Mononuclear cell (primary cell): ENCODE measurements around the gene ZNF98. TPM values are rescaled to one million over a fixed set of nuclear protein-coding genes. Genes with fewer than 3 reads are reported as not detected.

ENCODE experiments used
- H3K27me3 ChIP-seq: 2 replicates; pipeline ENCODE4 v1.6.0; 2011; ENCODE audit warnings: low read length, control low read depth; ENCODE audit not compliant: insufficient read depth
- H3K4me1 ChIP-seq: 2 replicates; pipeline ENCODE4 v1.5.1; 2011; ENCODE audit warnings: mild to moderate bottlenecking, low read length, control low read depth; ENCODE audit not compliant: insufficient read depth
- H3K4me3 ChIP-seq: 2 replicates; pipeline ENCODE4 v1.5.1; 2011; ENCODE audit warnings: mild to moderate bottlenecking, low read length, moderate library complexity
- H3K9me3 ChIP-seq: 2 replicates; pipeline ENCODE4 v1.5.1; 2011; ENCODE audit warnings: low read depth, mild to moderate bottlenecking, control low read depth, low read length
- total RNA-seq: library from RNA; depleted of rRNA; stranded (reverse); fragments of >200 nt; gene quantifications from one replicate; pipeline ENCODE4 v1.2.3, GENCODE V29; 2012

ZNF98 gene
- 0.21 TPM for total RNA-seq

DNA sequence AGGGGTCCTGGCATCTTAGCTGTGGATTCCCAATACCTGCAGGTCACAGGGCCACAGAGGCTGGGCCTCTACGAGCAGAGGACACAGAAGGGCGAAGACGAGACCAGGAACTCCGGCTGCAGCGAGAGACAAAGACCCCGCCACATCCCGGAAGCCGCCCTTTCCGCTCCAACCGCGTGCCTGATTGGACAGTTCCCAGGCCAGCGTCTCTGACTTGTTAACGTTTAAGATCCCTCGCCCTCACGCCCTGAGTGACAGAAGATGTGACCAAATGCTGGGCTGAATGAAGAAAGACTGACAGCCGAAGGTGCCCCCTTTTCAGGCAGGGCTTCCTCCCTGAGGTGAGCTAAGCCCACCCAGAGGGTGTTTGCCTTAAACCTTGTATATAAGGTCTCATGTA is at the start of gene ZNF98:
TSS of gene ZNF98 (minus strand) at position 136 of the 400 bp plus-strand sequence. CDS start at position 14, 122 bp downstream.
- no peaks in the 10 kb centered on the region for H3K9me3 ChIP-seq
- H3K4me3 ChIP-seq = no peak within 1 kb of the TSS
- H3K4me1 ChIP-seq = no peaks in the 10 kb centered on the region

DNA sequence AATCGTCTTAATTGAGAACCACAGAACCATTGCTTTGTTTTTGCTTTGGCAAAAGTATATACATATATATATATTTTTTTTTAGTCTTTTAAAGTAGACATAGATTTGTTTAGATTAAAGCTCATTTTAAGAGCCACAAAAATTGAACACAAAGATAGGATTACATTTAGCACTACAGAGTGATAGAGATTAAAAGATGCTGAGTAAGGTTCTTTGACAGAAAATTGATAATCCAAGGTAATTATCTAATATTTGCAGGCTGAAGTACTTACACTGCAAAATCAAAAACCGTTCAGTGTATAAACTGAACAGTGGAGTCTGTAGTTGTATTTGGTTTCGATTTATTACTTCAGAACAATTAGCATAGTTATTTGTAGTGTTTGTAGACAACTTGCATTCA is 24.5 kb upstream of the ZNF98 start:
- Histone ChIP-seq H3K4me1 (no peaks in the 10 kb centered on the region), H3K4me3 (no peak overlapping the region), H3K27me3 (no peaks in the 10 kb centered on the region), H3K9me3 (peaks cover 17% of the 10 kb centered on the region)

More for the DNA sequence above, at the start of gene ZNF98:
- H3K27me3 ChIP-seq = no peaks in the 10 kb centered on the region

DNA sequence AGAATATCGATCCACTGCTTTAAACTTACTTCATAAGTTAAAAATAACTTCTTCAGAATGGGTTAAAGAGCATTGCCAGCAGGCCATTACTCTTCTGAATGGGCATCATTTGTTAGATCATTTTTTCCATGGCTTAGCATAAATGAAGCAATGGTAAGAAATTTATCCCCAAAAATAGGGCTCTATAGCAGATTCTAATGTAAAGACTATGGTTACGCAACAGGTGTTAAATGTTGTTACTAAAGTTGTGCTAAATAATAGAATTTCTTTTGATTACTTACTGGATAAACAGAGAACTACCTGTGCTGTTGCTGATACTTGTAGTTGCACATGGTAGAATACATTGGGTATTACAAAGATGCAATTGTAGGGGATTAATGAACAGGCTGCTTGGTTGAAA is 15.9 kb upstream of the ZNF98 start:
- Histone ChIP-seq H3K4me1 (no peaks in the 10 kb centered on the region), H3K4me3 (no peak overlapping the region), H3K9me3 (peaks cover 12% of the 10 kb centered on the region)

DNA sequence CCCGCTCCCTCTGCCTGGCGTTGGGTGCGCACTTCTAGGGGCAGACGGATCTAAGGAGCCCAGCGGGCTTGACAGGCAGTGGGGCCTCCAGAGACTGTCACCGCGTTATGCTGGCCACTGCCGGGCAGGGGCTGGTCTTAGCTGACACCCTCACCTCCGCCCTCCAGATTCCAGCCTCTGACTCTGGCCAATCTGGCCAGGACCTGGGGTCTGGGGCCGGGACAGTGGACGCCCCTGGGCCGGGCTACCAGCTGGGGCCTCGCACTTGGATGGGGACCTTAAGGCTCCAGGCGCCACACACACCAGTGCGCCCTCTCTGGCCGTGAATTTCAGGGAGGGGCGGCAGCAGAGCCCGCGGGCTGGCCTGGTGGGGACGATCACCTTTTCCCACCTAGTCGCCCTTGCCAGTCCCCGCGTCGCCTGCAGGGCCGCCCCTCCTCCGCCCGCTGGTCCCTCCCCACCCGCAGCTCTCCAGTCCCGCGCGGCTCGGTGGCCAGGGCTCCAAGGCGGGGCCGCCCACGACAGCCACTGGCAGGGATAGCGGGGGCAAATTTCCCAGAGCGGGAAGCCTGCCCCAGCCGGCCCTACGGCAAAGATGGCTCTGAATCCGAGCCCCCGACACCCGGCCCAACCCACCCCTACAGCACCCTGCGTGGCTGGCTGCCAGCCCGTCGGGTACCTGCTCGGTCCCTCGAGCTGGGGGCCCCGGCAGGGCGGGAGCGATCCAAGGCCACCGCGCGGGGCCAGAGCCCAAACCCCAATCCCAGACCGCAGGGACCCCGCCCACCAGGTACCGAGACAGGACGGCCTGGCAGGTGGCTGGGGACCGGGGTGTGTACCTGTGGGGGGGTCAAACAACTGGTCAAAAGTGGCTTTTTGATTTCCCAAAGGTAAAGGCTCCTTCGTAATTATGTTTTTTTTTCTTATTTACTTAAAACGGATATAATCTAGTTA is 6.1 kb upstream of the ZNF98 start:
- Histone ChIP-seq H3K27me3 (no peaks in the 10 kb centered on the region), H3K4me1 (no peaks in the 10 kb centered on the region), H3K4me3 (no peak overlapping the region), H3K9me3 (no peaks in the 10 kb centered on the region)

More for the DNA sequence above, 15.9 kb upstream of the ZNF98 start:
- H3K27me3 ChIP-seq = no peaks in the 10 kb centered on the region

DNA sequence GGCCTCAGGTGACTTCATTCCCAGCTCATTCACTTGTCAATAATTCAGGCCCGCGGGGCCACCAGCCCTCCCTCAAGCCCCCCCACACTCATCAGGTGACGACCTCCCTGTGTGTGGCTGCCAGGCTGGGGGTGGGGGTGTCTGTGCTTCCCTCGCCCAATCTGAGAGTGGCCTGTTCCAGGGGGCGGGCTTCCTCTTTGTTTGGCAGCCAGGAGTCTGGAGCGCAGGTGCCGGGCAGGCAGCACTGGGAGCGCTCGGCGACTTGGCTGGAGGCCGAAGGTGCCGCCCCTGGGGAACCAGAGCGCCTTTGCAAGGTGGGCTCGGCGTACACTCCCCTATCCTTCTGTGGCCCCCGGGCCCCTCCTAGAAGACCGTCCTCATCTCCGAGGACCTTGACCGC is 5.4 kb upstream of the ZNF98 start:
- no peaks in the 10 kb centered on the region for H3K9me3 ChIP-seq
- H3K27me3 ChIP-seq = no peaks in the 10 kb centered on the region
- H3K4me3 ChIP-seq = no peak overlapping the region
- H3K4me1 ChIP-seq = no peaks in the 10 kb centered on the region

DNA sequence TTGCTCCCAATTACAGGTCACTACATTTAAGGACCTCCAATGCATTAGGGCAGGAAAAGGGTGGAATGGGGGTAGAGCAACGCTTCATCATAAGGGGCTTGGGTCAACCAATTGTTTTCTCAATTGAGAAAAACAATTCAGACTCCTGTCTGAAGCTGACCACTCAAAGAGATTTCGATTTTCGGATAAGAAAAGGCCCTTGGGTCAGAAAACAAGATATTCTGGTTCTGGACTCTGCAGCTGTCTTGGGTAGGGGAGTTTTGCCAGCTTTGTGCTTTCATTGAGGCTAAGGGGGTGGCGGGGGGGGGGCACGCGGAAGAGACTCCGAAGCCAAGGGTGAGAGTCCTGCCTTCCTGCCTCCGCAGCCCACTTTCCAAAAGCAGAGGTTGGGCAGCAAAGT is 4.8 kb upstream of the ZNF98 start:
- Histone ChIP-seq H3K9me3 (no peaks in the 10 kb centered on the region), H3K4me1 (no peaks in the 10 kb centered on the region), H3K27me3 (no peaks in the 10 kb centered on the region), H3K4me3 (no peak overlapping the region)

DNA sequence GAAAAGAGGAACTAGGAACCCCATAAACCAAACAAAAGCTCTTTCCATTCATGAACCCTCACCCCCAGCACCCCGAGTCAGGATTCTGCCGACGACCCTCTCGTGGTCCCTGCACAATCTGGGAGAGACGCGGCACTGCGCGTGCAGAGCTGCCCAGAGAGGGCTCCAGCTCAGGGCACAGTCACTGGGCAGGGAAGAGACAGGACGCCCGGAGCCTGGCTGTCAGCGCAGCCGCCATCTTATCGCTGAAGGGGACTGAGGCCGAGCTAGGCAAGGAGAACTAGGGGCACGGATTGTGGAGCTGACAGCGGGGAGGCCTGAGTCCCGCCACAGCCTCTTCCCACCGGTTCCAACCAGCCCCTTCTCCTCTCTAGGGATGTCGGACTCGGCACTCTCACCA is 349 bp downstream of the ZNF98 start:
- no peaks in the 10 kb centered on the region for H3K27me3 ChIP-seq

DNA sequence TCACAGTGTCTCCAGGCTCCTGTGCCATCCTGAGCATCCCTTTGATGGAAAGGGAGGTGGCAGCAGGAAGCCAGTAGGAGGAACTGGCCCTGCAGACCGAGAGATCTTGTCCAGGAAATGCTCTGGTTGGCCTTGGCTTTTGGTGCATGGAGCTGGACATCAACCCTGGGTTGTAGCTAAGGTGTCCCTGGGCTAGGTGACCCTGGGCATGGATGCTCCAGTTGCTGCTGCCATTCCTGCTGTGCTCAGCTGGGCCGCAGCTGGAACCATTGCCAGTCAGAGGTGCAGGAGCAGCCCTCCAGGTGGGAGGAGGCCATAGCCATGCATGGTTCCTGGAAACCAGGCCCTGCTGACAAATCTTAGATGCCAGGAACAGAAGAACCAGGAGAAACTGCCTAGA is 67.5 kb downstream of the ZNF98 start:
- H3K9me3 ChIP-seq = no peaks in the 10 kb centered on the region
- H3K4me1 ChIP-seq = no peaks in the 10 kb centered on the region
- no peaks in the 10 kb centered on the region for H3K27me3 ChIP-seq
- no peak overlapping the region for H3K4me3 ChIP-seq

More for the DNA sequence above, 349 bp downstream of the ZNF98 start:
- no peaks in the 10 kb centered on the region for H3K4me1 ChIP-seq
- H3K4me3 ChIP-seq = no peak overlapping the region
- no peaks in the 10 kb centered on the region for H3K9me3 ChIP-seq

Other genes with a start within 250 kb of the ZNF98 start
- 0.10 TPM for gene ZNF676, start 225.4 kb downstream of the ZNF98 start, total RNA-seq
- under 0.01 TPM for gene ZNF729, start 135.9 kb downstream of the ZNF98 start, total RNA-seq
- 2.4 TPM for gene ZNF492, start 212.0 kb upstream of the ZNF98 start, total RNA-seq